GM18858 (cell line): ENCODE results near the gene IGSF8.

Experiments used
- ATAC-seq: cut with Tn5 transposase; IDR thresholded peaks from one replicate; pipeline ENCODE4 v1.9.1; 2021; ENCODE audit not compliant: unreplicated experiment

The IGSF8 gene

DNA sequence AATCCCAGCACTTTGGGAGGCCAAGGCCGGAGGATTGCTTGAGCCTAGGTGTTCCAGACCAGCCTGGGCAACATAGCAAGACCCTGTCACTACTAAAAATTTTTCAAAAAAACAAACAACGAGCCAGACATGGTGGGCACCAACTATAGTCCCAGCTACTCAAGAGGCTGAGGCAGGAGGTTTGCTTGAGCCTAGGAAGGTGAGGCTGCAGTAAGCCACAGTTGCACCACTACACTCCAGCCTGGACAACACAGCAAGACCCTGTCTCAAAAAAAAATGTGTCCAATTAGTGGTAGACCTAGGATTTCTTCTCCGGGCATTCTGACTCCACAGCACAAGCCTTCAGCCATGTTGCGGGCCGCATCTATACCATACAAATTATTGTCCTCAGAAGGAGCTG is 6.7 kb upstream of the IGSF8 start:
- no peak for ATAC-seq

DNA sequence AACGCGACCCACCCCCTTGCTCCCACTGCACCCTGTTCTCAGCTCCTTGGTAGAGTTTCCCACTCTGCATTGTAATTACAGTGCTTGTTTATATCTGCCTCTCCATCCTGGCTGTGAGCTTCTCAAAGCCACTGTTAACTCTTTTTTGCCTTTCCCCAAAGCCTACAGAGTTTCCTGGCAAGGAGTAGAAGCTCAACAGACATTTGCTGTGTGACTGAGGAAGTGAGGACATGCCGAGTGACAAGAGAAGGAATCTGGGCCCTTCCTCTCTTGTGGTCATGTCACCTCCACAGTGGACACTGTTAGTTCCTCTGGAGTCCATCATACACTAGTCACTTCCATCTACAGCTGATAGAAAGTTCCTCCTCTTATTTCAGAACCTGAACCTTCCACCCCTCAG is 6.1 kb upstream of the IGSF8 start:
- no peak for ATAC-seq

DNA sequence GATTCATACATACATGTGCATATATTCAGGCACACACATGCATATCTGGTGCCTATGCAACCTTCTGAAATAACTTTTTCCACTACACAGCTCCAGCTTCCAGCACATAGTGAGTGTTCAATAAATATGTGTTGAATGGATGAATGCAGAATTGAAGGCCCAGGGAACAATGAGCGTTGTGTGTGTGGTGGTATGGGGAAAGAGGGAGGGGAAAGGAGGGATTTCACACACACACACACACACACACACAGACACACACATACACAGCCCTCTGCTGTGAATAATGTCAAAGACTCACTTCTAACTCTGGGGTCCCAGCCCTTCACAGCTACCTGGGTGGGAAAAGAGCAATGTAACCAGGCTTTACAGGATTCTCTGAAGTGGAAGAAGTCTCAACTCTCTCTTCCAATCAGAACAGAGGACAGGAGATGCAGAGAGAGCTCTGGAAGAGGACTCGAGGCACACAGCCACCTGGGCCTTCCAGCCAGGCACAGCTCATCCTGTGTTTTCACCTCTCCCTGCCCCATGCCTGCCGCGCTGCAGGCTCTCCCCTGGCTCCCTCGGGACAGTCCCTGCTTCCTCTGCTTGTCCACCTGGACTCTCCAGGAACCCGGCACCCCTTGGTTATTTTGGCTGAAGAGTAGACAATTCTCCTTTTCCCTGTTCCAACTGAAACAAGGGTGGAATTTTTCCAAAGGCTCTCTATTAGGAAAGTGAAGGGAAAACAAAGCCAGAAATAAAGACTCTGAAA is 5.4 kb upstream of the IGSF8 start:
- no peak for ATAC-seq

DNA sequence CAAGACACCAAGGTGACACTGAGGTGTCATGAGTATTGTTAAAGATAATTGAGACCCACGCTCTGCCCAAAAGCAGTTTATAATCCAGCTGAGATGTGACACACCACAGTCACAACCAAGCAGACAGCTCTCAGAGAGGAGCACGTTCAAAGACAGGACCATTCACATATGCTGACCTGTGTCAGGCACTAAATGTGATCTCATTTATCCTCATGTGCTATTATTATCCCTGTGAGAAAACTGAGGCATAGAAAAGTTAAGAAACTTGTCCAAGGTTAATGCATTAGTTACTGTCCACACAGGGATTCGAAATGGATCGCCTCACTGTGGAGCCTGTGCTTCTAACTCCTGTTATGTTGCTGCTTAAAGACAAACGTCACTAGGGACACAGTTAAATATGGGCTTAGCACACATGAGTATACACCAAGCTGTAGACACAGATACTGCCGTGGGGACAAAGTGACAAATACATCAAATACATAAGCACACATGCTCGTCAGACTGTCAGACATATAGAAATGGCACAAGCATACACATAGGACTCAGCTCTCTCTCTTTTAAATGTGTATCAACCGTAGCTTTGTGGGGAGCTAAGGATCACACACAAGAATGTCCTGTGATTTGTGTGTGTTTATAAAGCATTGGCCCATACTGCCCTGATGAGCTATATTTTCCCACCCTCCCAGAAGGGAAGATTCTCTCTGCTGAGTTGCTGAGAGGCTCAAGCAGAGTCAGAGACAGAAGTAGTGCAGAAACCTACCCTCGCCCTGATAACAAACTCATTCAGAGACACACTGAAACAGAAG is 3.5 kb upstream of the IGSF8 start:
- no peak for ATAC-seq

DNA sequence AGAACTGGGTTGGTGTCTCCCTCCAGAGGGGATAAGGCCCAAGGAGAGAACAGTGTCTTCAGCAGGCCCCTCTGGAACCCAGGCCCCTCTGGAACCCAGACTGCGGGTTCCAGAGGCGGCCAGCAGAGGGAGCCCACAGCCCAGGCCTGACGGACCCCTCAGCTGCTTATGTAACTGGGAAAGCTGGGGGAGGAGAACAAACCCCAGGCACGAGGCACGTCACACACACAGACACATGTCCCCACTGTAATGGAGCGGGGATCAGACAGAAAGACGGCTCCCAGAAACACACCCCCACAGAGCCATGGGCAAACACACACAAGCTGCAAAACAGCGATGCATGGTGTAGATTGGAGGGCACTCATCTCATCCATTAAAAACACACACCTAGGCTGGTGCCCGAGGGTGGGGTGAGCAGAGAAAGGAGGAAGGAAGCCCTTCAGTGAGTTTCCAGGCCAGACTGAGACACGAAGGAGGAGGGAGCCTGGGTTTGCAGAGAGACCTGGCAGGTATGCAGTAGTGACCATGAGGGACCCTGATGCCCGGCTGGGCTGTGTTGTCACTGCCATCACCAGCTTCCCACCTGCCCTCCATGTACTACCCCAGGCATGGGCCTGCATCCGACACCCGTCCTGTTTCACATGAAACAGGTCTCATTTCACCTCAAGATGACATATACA is 2.8 kb upstream of the IGSF8 start:
- ATAC-seq: no peak

DNA sequence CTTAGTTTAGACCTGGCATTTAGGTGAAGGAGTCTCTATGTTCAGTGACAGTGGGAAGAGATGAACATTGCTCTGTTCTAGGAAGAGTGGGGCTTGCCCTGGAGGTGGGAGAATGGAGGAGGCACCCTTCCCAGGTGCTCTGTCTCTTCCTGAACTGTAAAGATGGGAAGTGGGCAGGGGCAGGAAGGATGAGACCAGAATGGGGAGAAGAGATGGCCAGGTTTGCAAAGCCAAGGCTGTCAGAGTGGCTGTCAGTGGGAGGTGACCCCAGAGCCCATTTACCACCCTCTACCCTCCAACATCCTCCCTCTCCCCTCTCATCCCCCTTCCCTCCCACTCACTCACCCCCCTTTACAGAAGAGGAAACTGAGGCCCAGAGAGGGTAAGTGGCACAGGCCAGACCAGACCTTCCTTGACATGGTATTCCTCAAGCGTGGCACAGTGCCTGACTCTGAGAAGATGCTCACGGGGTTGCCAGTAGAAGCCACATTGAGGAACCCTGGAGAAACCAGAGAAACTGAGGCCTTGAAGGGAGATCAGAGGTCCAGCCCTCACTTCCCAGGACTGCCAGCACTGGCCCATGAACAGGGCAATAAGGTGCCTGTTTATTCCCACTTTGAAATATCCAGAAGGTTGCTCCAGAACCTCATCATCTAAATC is 1.4 kb upstream of the IGSF8 start:
- ATAC-seq: no peak

DNA sequence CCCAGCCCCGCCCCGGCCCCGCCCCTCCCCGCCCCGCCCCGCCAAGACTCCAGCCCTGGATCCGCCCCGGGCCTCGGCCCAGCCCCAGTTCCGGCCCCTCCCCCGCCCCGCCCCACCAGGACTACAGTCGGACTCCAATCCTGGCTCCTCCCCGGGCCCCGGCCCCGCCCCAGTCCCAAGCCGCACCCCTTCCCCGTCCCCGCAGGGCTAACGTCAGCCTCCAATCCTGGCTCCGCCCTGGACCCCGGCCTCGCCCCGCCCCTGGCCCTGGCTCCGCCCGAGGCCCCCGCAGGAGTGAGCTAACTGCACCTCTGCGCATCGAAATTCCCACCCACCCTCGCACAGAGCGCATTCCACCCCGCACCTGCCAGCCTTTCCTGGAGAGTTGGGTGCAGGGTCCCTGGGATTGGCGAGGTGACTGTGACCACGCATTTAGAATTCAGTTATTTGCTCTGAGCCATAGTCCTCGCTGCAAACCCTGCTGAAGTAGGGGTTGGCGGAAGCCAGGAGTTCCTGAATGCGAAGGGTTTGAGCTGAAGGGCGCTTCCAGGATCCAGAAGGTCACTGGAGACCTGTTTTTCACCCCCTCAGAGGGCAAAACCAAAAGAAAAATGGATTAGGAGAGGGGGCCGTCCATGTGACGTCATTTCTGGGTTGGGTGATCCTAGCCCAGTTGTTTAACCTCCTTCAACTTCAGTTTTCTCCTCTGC is 588 bp upstream of the IGSF8 start:
- peak; percentile 55 for ATAC-seq

DNA sequence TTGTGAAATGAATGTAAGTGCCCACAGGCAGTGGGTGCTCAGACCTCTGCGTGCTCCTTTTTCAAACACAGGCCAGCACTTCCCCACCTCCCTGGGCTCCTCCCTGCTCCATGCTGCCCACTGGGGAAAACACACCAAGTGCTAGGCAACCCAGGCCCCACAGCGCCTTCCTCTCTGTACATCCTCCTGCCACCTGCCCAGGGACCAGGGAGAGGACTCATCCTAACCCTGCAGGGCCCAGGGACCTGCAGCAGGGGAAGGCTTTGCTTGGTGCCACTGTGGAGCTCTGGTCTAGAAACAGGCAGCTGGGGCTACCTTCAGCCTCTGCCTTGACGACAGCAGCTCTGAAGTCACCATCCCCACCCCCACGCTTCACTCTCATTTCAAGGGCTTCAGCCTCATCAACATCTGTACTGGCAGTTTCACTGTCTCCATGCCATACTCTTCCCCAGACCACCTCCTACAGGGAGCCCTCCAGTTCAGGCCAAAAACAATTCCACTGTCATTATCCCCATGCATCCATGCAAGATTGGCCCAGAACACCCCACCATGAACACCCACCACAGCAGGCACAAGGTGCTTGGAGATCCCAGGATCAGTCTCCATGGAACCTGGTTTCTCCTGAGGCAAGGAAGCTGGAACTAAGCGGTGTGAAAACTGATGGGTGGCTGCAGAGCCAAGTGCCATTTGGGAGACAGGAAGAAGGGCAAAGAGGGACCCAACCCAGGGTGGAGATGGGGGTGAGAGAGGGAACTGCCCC is 1.1 kb downstream of the IGSF8 start:
- no peak for ATAC-seq

DNA sequence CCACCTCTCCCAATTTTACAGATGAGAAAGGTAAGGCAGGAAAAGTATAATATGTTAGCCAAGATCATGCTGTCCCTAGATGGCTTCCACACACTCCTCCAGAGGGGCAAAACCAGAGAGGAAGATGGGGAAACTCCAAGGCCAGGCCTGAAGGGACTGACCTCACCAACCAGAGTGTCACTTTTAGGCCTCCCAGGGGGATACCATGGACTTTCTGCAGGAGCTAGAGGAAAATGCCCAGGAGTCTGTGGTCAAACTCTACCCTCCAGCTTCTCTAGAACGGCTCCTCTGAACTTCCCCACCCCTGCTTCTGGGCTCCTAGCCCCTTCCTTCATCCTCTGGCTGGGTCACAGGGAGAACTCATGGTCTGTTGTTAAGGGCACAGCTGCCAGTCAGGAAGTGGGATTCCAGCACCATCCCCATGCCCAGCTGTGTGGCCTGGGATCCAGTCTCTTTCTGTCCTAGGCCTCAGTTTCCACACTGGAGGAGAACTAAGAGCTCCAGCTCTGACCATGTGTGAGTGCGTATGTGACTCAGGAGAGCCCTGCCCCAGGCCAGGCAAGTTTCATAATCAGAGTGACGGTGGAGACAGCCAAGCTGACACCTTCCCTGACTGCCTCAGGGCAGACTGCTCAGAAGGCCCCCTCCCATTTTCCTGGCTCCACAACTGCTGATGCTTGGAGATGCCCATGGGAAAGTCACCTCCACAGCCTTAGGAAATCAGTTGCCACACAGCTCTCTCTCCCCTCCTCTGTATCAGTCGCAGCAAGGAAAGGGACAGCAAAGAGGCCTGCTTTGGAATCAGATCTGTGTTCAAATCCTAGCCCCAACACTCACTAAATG is 1.9 kb downstream of the IGSF8 start:
- no peak for ATAC-seq

DNA sequence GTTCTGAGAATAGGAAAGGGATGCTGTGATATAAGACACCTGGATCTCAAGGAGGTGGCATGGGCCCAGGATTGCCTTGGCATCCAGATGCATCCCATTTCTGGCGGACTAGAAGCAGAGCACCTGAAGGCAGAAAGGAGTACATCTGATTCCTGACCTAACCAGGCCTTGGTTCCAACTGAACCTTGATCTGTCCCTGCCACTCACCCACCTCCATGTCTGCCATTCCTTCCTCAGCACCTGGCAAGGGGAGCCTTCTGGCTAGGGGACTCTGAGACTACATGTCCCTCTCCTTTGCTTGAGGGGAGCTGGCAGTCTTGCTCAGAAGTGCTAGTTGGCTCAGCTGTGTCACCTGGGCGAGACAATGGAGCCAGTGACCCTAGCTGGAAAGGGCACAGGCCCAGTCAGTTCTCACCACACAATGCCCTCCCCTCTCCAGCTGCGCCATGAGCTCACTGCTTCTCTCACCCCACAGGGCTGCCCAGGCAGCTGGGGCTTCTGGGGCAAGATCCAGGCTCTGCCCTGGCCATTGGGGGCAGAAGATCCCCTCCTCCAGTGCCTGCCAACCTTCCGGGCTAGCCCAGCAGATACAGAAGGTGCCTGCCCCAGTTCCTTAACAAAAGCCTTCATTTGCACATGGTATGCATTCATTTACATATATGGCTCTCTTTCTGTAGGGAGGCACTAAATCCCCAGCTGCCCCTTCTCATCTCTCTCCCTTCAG is 2.9 kb downstream of the IGSF8 start:
- no peak for ATAC-seq

DNA sequence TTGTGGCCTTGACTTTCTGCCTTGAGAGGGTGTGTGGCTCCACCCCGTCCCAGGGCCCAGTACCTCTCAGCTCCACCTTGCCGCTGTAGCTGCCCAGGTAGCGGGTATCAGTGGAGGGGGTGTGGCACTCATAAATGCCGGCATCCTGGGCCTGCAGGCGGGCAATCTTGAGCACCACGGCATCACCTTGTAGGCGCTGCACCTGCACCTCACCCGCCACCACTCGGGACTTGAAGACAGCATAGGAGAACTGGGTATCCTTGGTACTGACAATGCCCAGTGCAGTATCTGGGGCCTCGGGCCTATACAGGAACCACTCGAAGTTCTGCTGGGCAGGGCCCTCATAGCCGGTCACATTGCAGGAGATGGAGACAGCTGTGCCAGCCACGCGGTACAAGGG is 3.6 kb downstream of the IGSF8 start:
- no peak for ATAC-seq

DNA sequence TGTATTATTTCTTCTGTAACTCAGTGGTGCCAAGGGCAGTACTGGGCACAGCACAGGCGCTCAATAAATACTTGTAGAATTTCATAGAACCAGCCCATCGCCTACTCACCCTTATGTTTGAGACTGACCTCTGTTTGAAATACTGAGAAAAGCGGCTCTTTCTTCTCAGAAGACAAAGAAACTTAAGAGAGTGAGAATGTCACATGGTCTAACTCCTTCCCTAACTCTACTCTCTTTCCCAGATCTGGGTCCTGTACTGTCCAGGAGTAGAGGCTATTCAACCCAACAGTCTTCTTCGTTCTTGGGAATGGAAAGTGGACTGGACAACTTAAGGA is 4.2 kb downstream of the IGSF8 start:
- ATAC-seq: no peak

DNA sequence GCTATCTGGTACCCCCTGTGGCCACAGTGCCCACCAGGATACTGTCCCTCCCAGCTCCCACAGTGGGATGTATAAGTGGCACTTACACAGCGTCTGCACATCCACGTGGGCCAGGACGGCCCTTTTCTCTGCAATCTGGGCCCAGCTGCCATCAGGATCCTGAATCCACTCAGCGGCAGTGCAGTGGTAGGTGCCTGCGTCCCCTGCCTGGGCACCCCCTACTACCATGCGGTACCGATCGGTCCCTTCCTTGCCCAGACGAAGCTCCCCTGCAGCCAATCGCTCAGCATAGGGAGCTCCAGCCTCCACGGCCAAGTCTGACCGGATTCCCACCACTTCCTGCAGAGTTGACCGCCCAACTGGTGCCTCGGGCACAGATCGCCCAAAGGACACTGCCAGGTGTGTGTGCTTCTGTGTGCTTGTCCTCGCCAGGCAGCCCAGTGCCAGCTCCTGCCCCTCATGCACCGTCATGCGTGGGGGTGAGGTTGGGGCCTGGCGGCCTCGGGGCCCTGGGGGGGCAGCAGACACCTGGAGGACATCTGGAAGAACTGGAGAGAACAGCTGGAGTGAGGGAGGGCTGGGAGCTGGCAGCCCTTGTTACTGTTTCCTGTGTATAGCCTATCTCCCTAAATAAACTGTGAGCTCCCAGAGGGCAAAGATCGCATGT is 4.7 kb downstream of the IGSF8 start:
- ATAC-seq: no peak

DNA sequence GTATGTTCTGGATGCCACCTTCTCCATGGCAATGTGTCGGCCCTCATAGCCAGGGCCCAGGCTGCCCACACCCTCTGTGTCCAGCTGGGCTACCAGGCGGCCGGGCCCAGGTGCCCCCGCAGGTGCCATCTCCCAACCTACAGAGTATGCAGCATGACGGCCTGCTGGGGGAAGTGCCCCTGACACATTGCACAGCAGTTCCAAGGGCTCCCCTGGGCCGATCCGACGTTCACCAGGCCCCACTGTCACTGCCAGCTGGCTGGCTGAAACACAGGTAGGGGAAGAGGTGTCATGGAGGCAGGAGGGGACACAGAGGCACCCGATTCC is 5.4 kb downstream of the IGSF8 start:
- ATAC-seq: no peak

DNA sequence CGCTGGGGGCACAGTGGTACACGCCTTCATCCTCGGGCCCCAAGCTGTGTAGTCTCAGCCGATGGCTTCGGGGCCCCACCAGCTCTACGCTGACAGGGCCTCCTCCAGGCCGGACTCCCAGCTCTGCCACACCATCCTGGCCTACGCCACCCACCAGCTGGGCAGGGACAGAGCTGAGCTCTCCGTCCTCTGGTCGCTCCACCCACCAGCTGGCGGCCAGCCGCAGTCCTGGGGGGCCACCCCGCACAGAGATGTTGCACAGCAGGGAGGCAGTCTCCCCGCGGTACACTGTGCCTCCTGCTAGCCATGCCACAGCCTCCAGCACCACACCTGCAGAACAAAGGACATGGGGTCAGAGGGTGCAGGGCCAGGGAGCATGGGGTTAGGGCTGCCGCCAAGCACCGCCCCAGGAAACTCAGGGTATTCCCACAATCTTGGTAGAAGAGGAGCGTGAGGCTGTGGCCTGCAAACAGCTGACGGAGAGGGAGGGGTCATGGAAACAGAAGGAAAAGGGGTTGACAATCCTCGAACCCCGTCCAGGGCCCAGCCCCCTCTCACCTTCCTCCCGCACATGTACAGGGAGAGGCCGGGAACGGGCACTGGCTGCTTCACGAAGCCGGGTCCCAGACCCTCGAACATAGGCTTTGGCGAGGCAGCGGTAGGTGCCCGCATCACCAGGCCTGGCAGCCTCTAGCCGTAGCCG is 5.9 kb downstream of the IGSF8 start:
- ATAC-seq: no peak

DNA sequence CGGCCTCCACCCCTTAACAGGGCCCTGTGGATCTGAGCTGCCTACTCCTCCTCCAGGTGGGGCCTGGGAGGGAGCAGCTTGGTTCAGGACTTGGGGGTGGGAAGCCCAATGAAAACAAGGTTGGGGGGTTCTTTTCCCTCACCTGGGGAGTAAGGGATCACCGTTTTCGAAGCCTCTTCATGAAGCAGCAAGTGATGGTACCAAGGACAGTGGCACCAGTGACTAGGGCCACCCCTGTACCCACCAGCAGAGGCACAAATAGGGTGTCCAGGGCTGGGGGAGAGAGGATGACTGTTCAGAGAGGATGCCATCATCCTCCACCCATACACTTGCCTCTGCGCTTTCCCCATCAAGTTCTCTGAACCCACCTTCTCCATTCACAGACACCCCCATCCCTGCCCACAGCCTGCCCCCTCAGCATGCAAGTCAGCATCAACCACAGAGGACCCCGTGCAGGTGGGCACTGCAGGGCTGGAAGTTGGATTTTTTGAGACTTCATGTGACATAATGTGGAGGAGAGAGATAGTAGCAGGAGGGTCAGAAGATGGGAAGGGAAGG is 6.7 kb downstream of the IGSF8 start:
- no peak for ATAC-seq

DNA sequence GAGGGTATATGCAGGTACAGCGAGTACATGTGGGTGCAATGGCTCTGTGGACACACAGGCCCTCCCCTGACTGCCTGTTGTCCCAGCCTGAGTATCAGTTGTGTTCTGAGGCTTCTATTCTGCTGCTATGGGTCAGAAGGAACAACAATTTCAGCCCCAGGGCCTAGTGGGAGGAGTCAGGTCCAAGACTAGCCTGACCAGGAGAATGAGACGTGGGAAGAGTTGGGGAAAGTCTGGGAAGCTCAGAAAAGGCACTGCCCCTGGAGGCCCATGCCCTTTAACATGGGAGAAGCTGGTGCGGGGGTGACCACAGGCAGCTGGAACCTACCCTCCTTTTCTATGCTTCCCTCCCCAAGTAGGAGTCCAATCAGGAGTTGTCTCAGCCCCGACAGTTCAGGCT is 7.7 kb downstream of the IGSF8 start:
- no peak for ATAC-seq
